Ovary (tissue), 3 donors: Measurements from ENCODE around the gene ANTXR1.

Experiments
- EP300 ChIP-seq: sonication (generic); formaldehyde crosslinking; IDR thresholded peaks from one replicate; pipeline ENCODE4 v1.6.1; 2017; ENCODE audit warnings: antibody characterized with exemption
- POLR2A ChIP-seq: fragments of 450-650 bp; IDR thresholded peaks from one replicate; pipeline ENCODE4 v1.6.1; 2017; ENCODE audit warnings: antibody characterized with exemption, mild to moderate bottlenecking, moderate library complexity
- TF ChIP-seq, protein P1 (sequence below), 3 donors: fragments of 450-650 bp in 2 of 3; fragments of 200-600 bp in 1 of 3; IDR thresholded peaks; one replicate each; pipeline versions ENCODE4 v1.5.1 to v1.8.0; 2016 to 2022; ENCODE audit warnings: antibody characterized with exemption in 3 of 3, mild to moderate bottlenecking in 1 of 3
- donor health status: DM: no; HTN: no; CAD: no.

- TF ChIP-seq, protein P1, sequence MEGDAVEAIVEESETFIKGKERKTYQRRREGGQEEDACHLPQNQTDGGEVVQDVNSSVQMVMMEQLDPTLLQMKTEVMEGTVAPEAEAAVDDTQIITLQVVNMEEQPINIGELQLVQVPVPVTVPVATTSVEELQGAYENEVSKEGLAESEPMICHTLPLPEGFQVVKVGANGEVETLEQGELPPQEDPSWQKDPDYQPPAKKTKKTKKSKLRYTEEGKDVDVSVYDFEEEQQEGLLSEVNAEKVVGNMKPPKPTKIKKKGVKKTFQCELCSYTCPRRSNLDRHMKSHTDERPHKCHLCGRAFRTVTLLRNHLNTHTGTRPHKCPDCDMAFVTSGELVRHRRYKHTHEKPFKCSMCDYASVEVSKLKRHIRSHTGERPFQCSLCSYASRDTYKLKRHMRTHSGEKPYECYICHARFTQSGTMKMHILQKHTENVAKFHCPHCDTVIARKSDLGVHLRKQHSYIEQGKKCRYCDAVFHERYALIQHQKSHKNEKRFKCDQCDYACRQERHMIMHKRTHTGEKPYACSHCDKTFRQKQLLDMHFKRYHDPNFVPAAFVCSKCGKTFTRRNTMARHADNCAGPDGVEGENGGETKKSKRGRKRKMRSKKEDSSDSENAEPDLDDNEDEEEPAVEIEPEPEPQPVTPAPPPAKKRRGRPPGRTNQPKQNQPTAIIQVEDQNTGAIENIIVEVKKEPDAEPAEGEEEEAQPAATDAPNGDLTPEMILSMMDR (IDR thresholded peaks at IDR 0.05) = no peak
- no peak for TF ChIP-seq POLR2A
- TF ChIP-seq EP300 = no peak
Measured at GRCh38 chr2:68997401-68997800, 15.6 kb upstream of the ANTXR1 start.
